HG03439 (cell line): ENCODE data around the gene COL13A1.

Source experiments
- ATAC-seq: cut with Tn5 transposase; IDR thresholded peaks from one replicate; pipeline ENCODE4 v1.9.1; 2021; ENCODE audit warnings: mild to moderate bottlenecking, moderate library complexity; ENCODE audit not compliant: unreplicated experiment

COL13A1 gene

GRCh38 chr10:69901628-69902505 lies 100.2 kb downstream of the COL13A1 start:
- no peak for ATAC-seq

- ATAC-seq = no peak
Measured at GRCh38 chr10:69902835-69903535, 101.3 kb downstream of the COL13A1 start.

GRCh38 chr10:69904533-69904932 lies 102.8 kb downstream of the COL13A1 start:
- ATAC-seq = no peak

- no peak for ATAC-seq
Measured at GRCh38 chr10:69906425-69906824, 104.7 kb downstream of the COL13A1 start.

- no peak for ATAC-seq
Measured at GRCh38 chr10:69907517-69907916, 105.8 kb downstream of the COL13A1 start.

GRCh38 chr10:69908124-69908523 lies 106.4 kb downstream of the COL13A1 start:
- no peak for ATAC-seq

- ATAC-seq = no peak
Measured at GRCh38 chr10:69910561-69910960, 108.9 kb downstream of the COL13A1 start.

- no peak for ATAC-seq
Measured at GRCh38 chr10:69911613-69912528, 110.2 kb downstream of the COL13A1 start.

GRCh38 chr10:69912589-69912988 lies 110.9 kb downstream of the COL13A1 start:
- ATAC-seq = no peak

GRCh38 chr10:69913606-69914382 lies 112.1 kb downstream of the COL13A1 start:
- no peak for ATAC-seq

GRCh38 chr10:69914398-69915214 lies 112.9 kb downstream of the COL13A1 start:
- ATAC-seq = peak; percentile 63

- no peak for ATAC-seq
Measured at GRCh38 chr10:69915215-69915560, 113.5 kb downstream of the COL13A1 start.

- no peak for ATAC-seq
Measured at GRCh38 chr10:69916118-69916517, 114.4 kb downstream of the COL13A1 start.

- no peak for ATAC-seq
Measured at GRCh38 chr10:69918036-69918435, 116.3 kb downstream of the COL13A1 start.

GRCh38 chr10:69919250-69919649 lies 117.5 kb downstream of the COL13A1 start:
- ATAC-seq = no peak

- ATAC-seq = no peak
Measured at GRCh38 chr10:69925111-69925510, 123.4 kb downstream of the COL13A1 start.

- ATAC-seq = no peak
Measured at GRCh38 chr10:69928339-69928738, 126.6 kb downstream of the COL13A1 start.

- ATAC-seq = no peak
Measured at GRCh38 chr10:69929575-69929974, 127.9 kb downstream of the COL13A1 start.

GRCh38 chr10:69934768-69935167 lies 133.1 kb downstream of the COL13A1 start:
- no peak for ATAC-seq

GRCh38 chr10:69936091-69936490 lies 134.4 kb downstream of the COL13A1 start:
- no peak for ATAC-seq
